Stimulated activated CD8-positive, alpha-beta memory T cell treated with anti-CD3 and anti-CD28 coated beads, Interleukin-4, amount 100 ng/mL, for 48 hours (primary cell): ENCODE data around the gene MEX3D.
"Not testable (repeated sequence)": the region's sequence is repeated elsewhere in the genome, so short reads cannot be mapped to it uniquely, and the experiment has no call there.

ENCODE experiments used
- DNase-seq: peaks from one replicate; pipeline ENCODE4 v3.0.0-alpha.2; 2020

MEX3D gene

GRCh38 chr19:1570836-1571235 is 2.7 kb upstream of the MEX3D start:
- DNase-seq, result no peak

GRCh38 chr19:1569997-1570396 is 1.9 kb upstream of the MEX3D start:
- DNase-seq, result no peak

- DNase-seq, result no peak
These were observed 287 bp downstream of the MEX3D start for GRCh38 chr19:1567848-1568227.

GRCh38 chr19:1567116-1567847 is 843 bp downstream of the MEX3D start:
- DNase-seq, result no peak

GRCh38 chr19:1566392-1567115 is 1.6 kb downstream of the MEX3D start:
- DNase-seq, result no peak

- DNase-seq, result no peak
These were observed 4.9 kb downstream of the MEX3D start for GRCh38 chr19:1563251-1563650.

GRCh38 chr19:1561236-1561842 is 6.8 kb downstream of the MEX3D start:
- no peak for DNase-seq

GRCh38 chr19:1560286-1560882 is 7.7 kb downstream of the MEX3D start:
- no peak for DNase-seq

- DNase-seq, result no peak
These were observed 9.6 kb downstream of the MEX3D start for GRCh38 chr19:1558552-1558951.

GRCh38 chr19:1556390-1557070 is 11.6 kb downstream of the MEX3D start:
- no peak for DNase-seq

GRCh38 chr19:1555487-1556389 is 12.4 kb downstream of the MEX3D start:
- DNase-seq, result no peak

- no peak for DNase-seq
These were observed 13.2 kb downstream of the MEX3D start for GRCh38 chr19:1554968-1555367.

GRCh38 chr19:1553415-1553814 is 14.7 kb downstream of the MEX3D start:
- no peak for DNase-seq

GRCh38 chr19:1551068-1552040 is 16.8 kb downstream of the MEX3D start:
- no peak for DNase-seq

- DNase-seq, result no peak
These were observed 18.7 kb downstream of the MEX3D start for GRCh38 chr19:1549332-1549945.

- DNase-seq, result no peak
These were observed 27.7 kb downstream of the MEX3D start for GRCh38 chr19:1540365-1540925.

GRCh38 chr19:1539749-1540148 is 28.4 kb downstream of the MEX3D start:
- DNase-seq, result not testable (repeated sequence)

GRCh38 chr19:1538978-1539377 is 29.1 kb downstream of the MEX3D start:
- DNase-seq, result no peak

GRCh38 chr19:1535699-1536098 is 32.4 kb downstream of the MEX3D start:
- not testable (repeated sequence) for DNase-seq

GRCh38 chr19:1534972-1535371 is 33.2 kb downstream of the MEX3D start:
- DNase-seq, result no peak
